ENCODE results near the gene KLRD1. TPM values are rescaled to one million over a fixed set of nuclear protein-coding genes. Genes with fewer than 3 reads are reported as not detected.

KLRD1 gene
- total and polyA plus RNA-seq, 2 of the 4 experiments (the other 2 are of a cell fraction) = under 0.01 TPM

DNA sequence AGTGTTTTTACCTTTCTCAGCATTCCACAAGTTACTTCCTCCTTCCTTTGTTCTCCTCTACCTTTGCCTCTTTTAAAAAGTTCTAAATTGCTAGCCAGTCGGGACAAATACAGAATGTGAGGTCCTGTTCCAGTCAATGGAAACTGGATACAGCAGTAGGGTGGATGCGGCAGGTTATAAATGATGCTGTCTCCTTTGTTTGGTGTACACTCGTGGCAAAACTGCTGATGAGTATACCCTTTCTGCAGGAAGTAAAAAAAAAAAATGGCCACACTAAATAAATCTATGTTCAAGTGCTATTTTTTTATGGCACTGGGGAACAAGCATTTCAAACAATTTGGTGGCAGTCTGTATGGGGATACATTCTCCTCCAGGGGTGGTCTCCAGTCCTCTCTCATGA, 54.7 kb downstream of the KLRD1 start:
- no peaks in the 10 kb centered on the region for H3K27me3 ChIP-seq (ENCODE audit: control insufficient read depth, insufficient read depth, low read length)
- DNase-seq (no peak), ATAC-seq (ENCODE audit: low read depth) (no peak)
- H3K9me1 ChIP-seq (ENCODE audit: insufficient read depth, low read length) = no peaks in the 10 kb centered on the region
- H4K91ac ChIP-seq (ENCODE audit: insufficient read depth, low read depth, low read length) = no peak overlapping the region
- in situ Hi-C loops (cut with MboI; ENCODE audit: low sequenced_read_pairs) = no loop called here
- H2AFZ ChIP-seq (replicated peaks; ENCODE audit: low read length, poor library complexity) = no peak overlapping the region
- no CpG with 5 or more reads among the region's 3 CpGs for WGBS, 2 experiments (ENCODE audit: extremely low coverage in 2 of 2, insufficient read length in 1 of 2)
- peaks cover 24% of the 10 kb centered on the region for H3K4me1 ChIP-seq (ENCODE audit: control insufficient read depth, insufficient read depth, low read length)
- no peak overlapping the region for H3K4ac ChIP-seq (ENCODE audit: low read depth, low read length)
- ChIA-PET POLR2A (ENCODE audit: unreplicated experiment) (no interaction called here), CTCF (no interaction called here)
- no peaks in the 10 kb centered on the region for H3K36me3 ChIP-seq (ENCODE audit: control insufficient read depth, insufficient read depth, low read length)
- no peak overlapping the region for H2BK120ac ChIP-seq (ENCODE audit: low read depth, low read length)
- intact Hi-C loops (cut with micrococcal nuclease) = no loop called here
- no peaks in the 10 kb centered on the region for H4K20me1 ChIP-seq (ENCODE audit: insufficient read depth, low read length)
- H2BK20ac ChIP-seq (ENCODE audit: low read depth, low read length) = no peak overlapping the region
- TF ChIP-seq, protein P1, sequence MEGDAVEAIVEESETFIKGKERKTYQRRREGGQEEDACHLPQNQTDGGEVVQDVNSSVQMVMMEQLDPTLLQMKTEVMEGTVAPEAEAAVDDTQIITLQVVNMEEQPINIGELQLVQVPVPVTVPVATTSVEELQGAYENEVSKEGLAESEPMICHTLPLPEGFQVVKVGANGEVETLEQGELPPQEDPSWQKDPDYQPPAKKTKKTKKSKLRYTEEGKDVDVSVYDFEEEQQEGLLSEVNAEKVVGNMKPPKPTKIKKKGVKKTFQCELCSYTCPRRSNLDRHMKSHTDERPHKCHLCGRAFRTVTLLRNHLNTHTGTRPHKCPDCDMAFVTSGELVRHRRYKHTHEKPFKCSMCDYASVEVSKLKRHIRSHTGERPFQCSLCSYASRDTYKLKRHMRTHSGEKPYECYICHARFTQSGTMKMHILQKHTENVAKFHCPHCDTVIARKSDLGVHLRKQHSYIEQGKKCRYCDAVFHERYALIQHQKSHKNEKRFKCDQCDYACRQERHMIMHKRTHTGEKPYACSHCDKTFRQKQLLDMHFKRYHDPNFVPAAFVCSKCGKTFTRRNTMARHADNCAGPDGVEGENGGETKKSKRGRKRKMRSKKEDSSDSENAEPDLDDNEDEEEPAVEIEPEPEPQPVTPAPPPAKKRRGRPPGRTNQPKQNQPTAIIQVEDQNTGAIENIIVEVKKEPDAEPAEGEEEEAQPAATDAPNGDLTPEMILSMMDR (conservative IDR thresholded peaks at IDR 0.05; ENCODE audit: low read depth, low read length) = no peak
- TF ChIP-seq MXI1 (IDR thresholded peaks at IDR 0.05; ENCODE audit: borderline replicate concordance, low read depth, low read length) (no peak), NFE2L2 (IDR thresholded peaks at IDR 0.05; ENCODE audit: low read depth, low read length) (no peak), RFX5 (IDR thresholded peaks at IDR 0.05; ENCODE audit: low read depth, low read length) (no peak)
- TF ChIP-seq, protein P2, sequence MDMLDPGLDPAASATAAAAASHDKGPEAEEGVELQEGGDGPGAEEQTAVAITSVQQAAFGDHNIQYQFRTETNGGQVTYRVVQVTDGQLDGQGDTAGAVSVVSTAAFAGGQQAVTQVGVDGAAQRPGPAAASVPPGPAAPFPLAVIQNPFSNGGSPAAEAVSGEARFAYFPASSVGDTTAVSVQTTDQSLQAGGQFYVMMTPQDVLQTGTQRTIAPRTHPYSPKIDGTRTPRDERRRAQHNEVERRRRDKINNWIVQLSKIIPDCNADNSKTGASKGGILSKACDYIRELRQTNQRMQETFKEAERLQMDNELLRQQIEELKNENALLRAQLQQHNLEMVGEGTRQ (IDR thresholded peaks at IDR 0.05; ENCODE audit: low read depth, low read length) = no peak
- no peak overlapping the region for H3K9ac ChIP-seq (ENCODE audit: low read depth, low read length)
- H2BK15ac ChIP-seq (ENCODE audit: low read depth, low read length) = no peak overlapping the region
- H3K18ac ChIP-seq (ENCODE audit: low read depth, low read length) = no peak overlapping the region
- H2AK5ac ChIP-seq (ENCODE audit: low read depth, low read length) = no peak overlapping the region
- no peak overlapping the region for H3K4me3 ChIP-seq (ENCODE audit: insufficient read depth, low read depth, low read length)
- H2BK5ac ChIP-seq (ENCODE audit: low read depth, low read length, poor library complexity, severe bottlenecking) = no peak overlapping the region
- H3K56ac ChIP-seq (ENCODE audit: extremely low read depth, insufficient read depth, low read length) = no peak overlapping the region
- no peak overlapping the region for H3K4me2 ChIP-seq (ENCODE audit: low read depth, low read length)
- no peaks in the 10 kb centered on the region for H3K9me3 ChIP-seq (ENCODE audit: control insufficient read depth, insufficient read depth, low read length)
- H4K5ac ChIP-seq (ENCODE audit: low read depth, low read length) = no peak overlapping the region
- H3K23ac ChIP-seq (ENCODE audit: low read depth, low read length) = no peak overlapping the region
- no peak overlapping the region for H3K14ac ChIP-seq (replicated peaks; ENCODE audit: low read depth, low read length)
- H3K79me1 ChIP-seq (ENCODE audit: low read depth in 1 of 2, low read length in 2 of 2) = no peaks in the 10 kb centered on the region
- no TSS peak for BruUV-seq (replicated peaks)
- no peak overlapping the region for H3K27ac ChIP-seq (ENCODE audit: insufficient read depth, low read length)
- H4K8ac ChIP-seq (ENCODE audit: low read depth in 2 of 2, low read length in 2 of 2) = no peak overlapping the region
- H2AK9ac ChIP-seq (replicated peaks; ENCODE audit: low read depth, low read length, poor library complexity) = no peak overlapping the region
- dilution Hi-C loops (cut with HindIII; ENCODE audit: low sequenced_read_pairs, unreplicated experiment) = no loop called here
